HEK293T (cell line): ENCODE data around the gene PLCD3.

Experiments used
- BHLHE40 ChIP-seq: fragments of 450-650 bp; IDR thresholded peaks from 2 replicates; pipeline ENCODE4 v1.6.1; 2016; ENCODE audit warnings: mild to moderate bottlenecking, moderate library complexity, borderline replicate concordance
- FOXA1 ChIP-seq: fragments of 450-650 bp; IDR thresholded peaks from 2 replicates; pipeline ENCODE4 v1.6.1; 2016; ENCODE audit warnings: mild to moderate bottlenecking
- SP1 ChIP-seq: fragments of 450-650 bp; IDR thresholded peaks from 2 replicates; pipeline ENCODE4 v1.6.1; 2017
- TARDBP ChIP-seq: fragments of 450-650 bp; IDR thresholded peaks from 2 replicates; pipeline ENCODE4 v1.6.1; 2016

GRCh38 chr17:45135978-45136791 is 3.9 kb upstream of the PLCD3 start:
- TF ChIP-seq TARDBP (no peak), BHLHE40 (no peak), SP1 (no peak), FOXA1 (no peak)
